UCSD-AML1 (cell line): ENCODE measurements around the gene AGTPBP1.

Experiments used
- DNase-seq: peaks from one replicate; lab custom pipeline; 2025; ENCODE audit not compliant: unreplicated experiment; lab: John Stamatoyannopoulos, UW

AGTPBP1 gene

DNA sequence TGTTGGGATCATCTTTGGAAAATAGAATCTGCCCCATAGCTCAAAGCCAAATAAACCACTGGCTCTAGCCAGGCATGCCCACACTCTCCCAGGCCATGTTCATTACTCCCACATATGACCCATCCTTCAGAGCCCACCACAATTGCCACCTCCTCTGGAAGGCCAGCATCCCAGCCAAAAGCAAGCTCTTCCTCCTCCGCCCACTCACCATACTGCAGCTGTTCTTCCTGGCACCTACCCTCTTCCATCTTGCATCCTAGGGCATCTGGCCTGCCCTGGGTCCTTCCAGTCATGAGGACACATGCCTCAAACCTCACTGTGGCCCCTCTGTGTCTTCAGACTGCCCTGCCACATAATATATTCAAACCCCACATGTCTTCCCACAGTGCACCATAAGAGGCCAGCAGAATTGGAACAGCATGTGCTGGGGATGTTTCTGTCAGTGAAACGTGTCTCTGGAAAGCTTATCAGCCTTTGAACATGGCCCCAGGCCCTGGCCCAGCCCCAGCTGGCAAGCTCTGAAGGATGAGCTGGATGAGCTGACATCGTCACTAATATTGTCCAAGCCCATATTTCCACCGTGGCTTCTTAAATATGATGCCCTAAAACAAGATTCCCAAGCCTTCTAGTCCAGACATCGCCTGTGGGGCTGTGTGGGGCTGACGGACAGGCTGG, 230.8 kb downstream of the AGTPBP1 start:
- DNase-seq = no peak

DNA sequence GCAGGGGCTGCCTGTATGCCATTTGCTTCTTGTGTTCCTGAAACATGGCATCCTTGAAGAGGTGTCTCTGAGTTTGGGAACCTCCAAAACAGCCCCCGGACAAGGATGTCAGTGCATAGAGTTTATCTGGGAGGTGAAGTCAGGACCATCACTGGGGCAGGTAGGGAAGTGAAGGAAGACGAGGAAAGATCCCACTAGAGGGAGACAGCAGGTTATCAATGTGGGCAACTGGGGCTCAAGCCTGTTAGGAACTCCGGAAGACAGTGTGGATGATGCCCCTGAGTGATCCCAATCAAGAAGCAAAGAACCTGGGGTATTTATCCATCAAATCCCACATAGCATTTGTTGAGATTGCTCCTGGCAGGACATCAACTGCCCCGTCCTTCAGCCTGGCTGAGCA, 233.1 kb downstream of the AGTPBP1 start:
- DNase-seq = no peak

- no peak for DNase-seq
These were observed 236.1 kb downstream of the AGTPBP1 start for GRCh38 chr9:85505612-85506011.

- no peak for DNase-seq
These were observed 238.7 kb downstream of the AGTPBP1 start for GRCh38 chr9:85502815-85503655.

- no peak for DNase-seq
These were observed 239.9 kb downstream of the AGTPBP1 start for GRCh38 chr9:85501882-85502281.

DNA sequence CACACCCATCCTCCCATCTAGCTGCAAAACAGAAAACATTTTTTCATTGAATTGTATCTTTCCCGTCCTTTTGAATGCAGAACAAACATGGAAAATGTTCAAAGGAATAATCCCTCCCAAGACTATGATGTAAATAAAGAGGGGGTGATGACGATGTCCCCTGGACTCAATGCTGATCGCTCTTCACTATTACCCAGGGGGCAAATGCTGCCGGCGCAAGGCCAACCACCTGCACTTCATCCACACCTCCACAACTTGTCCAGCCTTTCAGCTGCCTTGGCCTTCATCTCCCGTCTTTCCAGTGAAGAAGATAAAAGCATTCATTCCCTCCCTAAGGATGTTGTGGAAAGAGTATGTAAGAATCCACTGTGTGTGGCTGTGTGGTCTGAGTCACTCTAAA, 240.3 kb downstream of the AGTPBP1 start:
- DNase-seq = no peak
